Measurements from ENCODE around the gene PLEKHJ1.

Gene PLEKHJ1

DNA sequence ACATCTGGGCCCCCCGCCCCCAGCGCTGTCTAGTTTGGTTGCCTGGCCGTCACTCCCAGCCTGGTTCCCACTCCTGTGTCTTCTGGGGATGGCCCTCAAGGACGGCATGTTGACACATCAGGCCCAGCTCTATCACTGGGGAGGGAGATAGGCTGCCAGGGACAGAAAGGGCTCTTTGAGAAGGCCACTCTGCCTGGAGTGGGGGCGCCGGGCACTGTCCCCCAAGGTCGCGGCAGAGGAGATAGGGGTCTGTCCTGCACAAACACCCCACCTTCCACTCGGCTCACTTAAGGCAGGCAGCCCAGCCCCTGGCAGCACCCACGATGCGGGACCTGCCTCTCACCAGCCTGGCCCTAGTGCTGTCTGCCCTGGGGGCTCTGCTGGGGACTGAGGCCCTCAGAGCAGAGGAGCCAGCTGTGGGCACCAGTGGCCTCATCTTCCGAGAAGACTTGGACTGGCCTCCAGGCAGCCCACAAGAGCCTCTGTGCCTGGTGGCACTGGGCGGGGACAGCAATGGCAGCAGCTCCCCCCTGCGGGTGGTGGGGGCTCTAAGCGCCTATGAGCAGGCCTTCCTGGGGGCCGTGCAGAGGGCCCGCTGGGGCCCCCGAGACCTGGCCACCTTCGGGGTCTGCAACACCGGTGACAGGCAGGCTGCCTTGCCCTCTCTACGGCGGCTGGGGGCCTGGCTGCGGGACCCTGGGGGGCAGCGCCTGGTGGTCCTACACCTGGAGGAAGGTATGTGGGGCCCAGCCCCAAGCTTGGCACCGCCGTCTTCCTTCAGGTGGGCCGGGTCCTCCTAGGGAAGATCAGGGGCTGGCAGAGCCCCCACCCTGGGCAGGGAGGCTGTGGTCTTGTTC, 13.1 kb upstream of the PLEKHJ1 start, which contains the start of gene AMH:
Gene AMH (plus strand): TSS at position 314 of the 857 bp plus-strand sequence. CDS start 10 bp downstream, at position 324.
- no peak for DNase-seq (ENCODE audit: low read depth in 2 of 2)

DNA sequence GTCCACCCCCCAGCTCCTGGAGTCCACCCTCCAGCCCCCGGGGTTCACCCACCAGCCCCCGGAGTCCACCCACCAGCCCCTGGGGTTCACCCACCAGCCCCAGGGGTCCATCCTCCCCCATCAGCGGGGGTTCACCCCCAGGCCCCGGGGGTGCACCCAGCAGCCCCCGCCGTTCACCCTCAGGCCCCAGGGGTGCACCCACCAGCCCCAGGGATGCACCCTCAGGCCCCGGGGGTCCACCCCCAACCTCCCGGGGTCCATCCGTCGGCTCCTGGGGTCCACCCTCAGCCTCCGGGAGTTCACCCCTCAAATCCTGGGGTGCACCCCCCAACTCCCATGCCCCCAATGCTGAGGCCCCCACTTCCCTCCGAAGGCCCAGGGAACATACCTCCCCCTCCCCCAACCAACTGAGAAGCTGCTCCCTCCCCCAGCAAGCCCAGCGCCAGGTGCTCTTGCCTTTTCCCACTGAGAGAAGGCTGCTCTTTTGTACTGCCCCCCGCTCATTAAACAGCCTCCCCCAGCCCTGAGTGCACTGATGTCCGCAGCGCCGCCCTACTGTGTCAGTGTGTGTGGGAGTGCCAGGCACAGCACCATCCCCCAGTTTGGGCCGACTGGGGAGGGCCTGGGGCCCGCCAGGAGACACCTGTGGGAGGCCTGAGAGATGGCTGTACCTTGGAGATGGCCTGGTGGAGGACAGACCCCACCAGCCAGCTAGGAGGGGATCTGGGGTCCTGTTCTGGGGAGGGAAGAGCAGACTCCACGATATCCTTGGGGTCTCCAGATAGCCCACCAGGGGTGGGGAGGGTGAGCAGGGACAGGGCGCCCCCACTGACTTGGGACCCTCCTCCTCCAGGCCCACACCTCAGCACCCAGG, 12.2 kb upstream of the PLEKHJ1 start:
- DNase-seq (ENCODE audit: low read depth in 2 of 2), result no peak

DNA sequence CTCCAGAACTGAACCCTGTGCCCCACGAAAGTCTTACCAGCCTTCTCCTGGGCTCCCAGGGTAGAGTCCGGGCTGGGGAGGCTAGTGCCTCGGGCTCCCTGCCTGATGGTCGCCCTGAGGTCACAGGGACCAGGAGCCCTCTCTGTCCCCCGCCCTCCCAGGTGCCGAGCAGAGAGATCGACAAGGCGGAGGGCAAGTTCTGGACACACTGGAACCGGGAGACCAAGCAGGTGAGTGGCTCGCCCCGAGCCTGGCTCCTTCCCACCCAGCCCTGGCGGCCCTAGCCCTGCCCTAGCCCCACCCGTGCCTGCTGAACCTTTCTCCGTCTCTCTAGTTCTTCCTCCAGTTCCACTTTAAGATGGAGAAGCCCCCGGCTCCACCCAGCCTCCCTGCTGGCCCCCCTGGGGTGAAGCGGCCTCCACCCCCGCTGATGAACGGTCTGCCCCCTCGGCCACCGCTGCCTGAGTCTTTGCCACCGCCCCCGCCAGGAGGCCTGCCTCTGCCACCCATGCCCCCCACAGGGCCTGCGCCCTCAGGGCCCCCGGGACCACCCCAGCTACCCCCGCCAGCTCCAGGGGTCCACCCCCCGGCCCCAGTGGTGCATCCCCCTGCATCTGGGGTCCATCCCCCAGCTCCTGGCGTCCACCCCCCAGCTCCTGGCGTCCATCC, 11.4 kb upstream of the PLEKHJ1 start:
- DNase-seq (ENCODE audit: low read depth in 2 of 2), result no peak

DNA sequence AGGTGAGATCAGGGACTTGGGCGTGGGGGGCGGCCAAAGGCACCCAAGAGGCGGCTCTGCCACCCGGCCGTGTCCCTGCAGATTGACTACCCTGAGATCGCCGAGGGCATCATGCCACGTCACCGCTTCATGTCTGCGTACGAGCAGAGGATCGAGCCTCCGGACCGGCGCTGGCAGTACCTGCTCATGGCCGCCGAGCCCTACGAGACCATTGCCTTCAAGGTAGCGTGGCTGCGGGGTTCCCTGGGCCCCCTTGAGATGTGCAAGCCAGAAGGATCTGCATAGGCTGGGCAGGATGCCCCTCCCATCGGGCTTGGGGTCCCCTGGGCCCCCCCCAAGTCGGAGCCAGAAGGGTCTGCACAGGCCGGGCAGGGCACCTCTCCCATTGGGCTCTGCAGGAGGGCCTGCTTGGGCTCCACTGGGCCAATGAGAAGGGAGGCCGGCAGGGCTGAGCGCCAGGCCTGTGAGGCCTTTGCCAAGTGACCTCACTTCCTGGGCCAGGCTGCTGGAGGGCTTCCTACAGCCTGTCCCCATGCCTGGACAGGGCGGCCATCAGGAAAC, 10.8 kb upstream of the PLEKHJ1 start:
- no peak for DNase-seq (ENCODE audit: low read depth in 2 of 2)

DNA sequence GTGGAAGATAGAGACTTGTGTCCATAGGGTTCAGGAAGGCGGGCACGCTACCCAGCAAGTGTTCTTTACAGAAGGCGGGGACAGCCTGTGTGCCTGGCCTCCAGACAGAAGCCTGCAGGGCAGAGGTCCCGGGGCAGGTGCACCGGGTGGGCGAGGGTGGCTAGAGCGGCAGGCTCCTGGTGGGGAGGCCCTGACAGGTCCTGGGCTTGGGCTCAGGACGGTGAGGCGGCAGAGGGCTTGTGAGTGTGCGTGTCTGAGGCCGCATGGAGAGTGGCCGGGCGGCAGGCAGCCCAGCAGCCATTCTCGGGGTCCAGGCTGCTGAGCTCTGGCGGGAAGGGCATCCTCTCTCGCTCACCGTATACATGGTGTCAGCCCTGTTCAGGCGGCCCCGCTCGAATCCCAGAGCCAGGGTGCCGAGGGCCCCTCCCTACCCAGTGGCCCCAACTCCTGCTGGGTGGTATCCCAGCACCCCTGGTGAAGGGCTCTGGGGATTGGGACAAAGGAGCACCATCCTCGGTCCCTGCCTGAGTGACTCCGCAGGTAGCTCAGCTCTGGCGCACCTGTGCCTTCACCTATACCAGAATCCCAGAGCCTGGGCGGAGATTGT, 10.0 kb upstream of the PLEKHJ1 start:
- no peak for DNase-seq (ENCODE audit: low read depth in 2 of 2)

DNA sequence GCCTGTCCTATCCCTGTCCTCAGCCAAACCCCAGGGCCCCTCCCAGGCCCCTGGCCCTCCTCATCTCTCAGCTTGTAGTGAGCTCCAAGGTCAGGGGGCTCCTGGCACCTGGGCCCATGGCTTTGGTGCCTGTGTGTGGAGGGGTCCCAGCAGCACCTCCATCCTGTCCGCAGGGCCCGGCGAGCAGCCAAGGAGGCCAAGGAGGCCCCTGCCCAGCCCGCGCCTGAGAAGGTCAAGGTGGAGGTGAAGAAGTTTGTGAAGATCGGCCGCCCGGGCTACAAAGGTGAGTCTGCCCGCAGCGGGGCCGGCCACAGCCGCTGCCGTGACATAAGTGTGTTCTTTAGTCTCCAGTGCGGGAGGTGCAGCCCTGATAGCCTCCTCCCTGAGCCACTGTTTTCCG, 9.1 kb upstream of the PLEKHJ1 start:
- DNase-seq (ENCODE audit: low read depth in 2 of 2), result no peak

DNA sequence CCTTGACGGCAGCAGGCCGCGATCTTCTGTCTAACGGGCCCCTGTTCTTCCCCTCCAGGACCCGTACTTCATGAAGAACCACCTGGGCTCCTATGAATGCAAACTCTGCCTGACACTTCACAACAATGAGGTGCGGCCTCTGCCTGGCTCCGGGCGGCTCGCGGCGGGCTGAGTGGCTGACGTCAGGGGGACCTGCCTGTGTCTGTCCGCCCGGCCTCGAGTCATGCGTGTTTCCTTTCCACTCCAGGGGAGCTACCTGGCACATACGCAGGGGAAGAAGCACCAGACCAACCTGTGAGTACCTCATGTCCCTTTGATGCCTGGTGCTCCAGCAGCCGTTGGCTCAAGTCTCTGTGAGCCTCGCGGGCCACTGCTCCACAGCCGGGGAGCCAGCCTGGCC, 8.4 kb upstream of the PLEKHJ1 start:
- no peak for DNase-seq (ENCODE audit: low read depth in 2 of 2)

DNA sequence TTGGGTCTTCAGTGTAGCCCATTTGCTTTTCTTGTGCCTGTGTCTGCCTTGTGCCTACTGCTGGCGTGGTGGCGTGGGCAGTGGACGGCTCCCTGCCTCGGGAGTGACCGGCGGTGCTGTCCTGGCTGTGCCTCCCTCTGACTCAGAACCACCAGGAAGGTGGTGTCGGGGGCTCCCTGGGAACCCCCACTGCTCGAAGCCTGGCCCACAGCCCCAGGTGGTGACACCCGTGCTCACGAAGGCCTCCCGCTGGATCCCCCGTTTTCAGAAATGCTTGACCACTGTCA, 7.9 kb upstream of the PLEKHJ1 start:
- DNase-seq (ENCODE audit: low read depth in 2 of 2), result no peak

DNA sequence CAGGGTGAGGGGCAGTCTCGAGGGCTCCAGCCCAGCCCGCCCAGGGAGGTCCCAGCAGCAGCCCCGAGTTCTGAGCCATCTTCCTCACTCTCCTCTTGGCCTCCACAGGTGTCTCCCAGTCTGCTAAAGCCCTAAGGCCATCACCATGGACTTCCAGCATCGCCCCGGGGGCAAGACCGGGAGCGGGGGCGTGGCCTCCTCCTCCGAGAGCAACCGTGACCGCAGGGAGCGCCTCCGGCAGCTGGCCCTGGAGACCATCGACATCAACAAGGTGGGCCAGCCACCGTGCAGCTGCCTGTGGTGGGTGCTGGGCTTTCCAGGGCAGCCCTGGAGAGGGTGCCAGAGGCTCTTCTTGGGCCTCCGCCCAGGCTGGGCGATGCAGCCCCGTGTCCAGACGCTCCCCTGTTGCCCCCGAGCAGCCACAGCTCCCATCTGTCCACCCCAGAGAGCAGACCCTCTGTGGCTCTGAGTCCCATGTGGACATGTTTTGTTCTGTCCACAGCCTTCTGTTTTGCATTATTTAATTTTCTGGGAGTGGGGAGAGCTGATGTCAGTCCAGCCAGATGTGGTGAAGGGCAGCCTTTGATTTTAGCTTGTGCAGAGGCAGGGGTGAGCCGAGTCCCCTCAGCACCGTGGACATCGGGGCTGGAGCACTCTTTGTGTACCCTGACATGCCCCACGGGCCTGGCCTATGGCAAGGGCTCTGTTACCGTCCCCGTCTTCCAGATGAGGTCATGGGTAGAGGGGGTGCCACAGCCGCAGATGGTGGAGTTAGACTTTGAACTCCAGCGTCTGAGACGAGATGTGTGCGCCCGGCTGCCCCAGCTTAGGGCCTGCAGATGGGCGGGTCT, 7.4 kb upstream of the PLEKHJ1 start:
- no peak for DNase-seq (ENCODE audit: low read depth in 2 of 2)

DNA sequence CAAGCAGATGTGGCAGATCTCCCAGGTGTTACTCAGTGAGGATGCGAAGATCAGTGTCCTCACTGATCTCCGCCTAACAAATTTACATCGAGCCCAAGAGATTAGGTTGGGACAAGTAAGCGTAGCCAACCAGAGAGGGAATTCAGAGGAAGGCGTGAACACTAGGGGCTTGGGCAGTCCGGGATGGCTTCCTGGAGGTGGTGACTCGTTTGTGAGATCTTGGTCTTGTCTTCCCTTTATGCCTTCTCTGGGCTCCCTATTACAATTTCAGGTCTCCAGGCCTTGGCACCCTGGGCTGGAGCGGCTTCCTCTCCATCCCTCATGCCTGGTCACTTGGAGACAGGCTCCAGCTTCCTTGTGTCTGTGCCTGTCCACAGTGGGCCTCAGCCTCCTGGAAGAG, 6.7 kb upstream of the PLEKHJ1 start:
- DNase-seq (ENCODE audit: low read depth in 2 of 2), result no peak

DNA sequence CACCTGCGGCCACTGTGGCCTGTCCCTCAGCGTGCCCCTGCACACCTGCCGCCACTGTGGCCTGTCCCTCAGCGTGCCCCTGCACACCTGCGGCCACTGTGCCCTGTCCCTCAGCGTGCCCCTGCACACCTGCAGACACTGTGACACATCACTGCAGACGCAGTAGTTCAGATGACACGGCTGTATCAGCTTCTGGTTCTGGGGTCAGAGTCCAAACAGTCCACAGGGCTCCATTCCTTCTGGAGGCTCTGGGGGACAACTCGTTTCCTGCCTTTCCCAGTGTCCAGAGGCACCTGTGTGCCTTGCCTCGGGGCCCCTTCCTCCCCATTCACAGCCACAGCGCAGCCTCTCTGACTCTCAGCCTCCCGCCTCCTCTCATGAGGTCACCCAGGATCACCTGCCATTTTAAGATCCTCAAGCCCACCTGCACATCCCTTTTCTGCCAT, 6.0 kb upstream of the PLEKHJ1 start:
- DNase-seq (ENCODE audit: low read depth in 2 of 2), result no peak

DNA sequence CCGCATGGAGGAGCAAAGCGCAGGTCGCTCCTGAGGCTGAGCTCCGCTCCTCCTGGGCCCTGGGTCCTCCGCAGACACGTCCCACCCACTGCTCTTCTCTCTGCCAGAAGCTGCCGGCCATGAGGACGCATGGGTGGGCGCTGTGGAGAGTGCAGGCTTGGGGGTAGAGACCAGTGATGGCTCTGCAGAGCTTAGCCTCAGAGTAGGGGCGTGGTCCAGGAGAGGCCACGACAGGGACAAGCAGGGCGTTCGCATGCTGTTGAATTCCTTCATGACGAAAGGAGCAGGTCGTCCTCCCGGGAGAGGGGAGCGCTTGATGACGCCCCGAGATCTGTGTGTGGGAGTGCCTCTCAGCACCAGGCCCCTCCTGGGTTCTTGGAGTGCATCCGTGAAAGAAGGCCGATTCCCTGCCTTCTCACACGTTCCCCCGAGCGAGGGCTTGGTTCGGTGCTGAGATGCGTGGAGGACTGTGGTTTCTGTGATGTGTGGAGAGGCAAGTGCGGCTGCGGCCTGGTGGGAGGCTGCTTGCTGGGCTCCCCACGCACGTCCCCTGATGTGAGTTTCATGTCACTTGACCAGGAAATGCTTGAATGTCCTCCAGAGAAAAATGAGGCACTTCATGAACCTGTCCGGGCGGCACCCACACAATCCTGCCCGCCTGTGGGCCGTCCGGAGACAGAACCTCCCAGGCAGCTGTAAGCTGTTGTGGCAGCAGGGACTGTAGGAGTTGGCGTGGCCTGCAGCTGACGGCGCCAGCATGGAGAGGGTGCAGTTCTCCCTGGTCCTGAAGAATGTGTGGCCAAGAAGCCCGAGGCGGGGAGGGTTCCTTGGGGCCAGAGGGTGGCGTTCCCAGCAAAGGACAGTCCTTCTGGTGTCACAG, 5.0 kb upstream of the PLEKHJ1 start:
- DNase-seq (ENCODE audit: low read depth in 2 of 2), result no peak

DNA sequence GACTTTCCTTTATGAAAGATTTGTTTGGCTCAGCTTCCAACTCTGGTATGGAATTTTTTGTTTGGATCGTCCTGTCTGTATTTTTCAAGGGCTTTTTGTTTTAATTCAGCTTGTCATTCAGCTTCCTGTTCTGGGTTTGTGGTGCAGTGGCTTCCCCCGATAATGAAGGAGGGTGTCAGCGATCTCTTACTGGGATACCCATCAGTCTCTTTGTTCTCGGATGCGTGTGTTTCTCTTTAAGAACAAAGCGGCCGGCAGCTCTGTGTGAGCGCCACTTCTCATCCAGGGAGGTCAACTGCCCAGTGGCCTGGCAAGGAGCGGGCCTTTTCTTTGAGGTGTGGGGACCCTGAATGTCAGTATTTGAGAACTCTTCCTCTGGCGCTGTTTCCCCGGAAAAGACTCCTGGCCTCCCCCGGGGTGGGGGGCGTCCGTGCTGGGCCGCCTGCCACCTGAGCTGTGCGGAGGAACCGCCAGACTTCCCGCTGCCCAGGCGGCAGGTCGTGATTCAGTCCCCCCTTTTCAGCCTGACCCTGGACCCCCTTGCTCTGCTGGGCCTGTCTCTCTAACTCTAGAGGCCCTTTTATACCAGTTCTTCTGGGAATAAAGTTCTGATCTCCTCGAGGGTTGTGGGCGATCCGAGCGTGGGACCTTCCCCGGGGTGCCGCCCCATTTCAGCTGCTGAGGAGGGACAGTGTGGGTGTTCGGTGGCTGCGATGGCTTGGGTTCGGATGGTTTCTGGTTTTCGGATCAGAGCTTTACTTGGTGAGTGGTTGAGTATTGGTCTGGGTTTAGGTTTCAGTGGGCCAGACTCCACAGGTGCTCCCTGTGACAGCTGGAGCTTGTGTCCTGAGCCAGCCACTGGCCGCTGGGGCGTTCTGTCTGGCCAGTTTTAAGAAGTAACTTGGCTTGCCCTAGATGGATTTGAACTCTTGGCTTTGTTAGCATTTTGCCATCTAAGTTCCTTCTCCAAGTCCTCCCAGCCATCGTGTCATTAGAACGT, 3.9 kb upstream of the PLEKHJ1 start:
- DNase-seq (ENCODE audit: low read depth in 2 of 2), result no peak

DNA sequence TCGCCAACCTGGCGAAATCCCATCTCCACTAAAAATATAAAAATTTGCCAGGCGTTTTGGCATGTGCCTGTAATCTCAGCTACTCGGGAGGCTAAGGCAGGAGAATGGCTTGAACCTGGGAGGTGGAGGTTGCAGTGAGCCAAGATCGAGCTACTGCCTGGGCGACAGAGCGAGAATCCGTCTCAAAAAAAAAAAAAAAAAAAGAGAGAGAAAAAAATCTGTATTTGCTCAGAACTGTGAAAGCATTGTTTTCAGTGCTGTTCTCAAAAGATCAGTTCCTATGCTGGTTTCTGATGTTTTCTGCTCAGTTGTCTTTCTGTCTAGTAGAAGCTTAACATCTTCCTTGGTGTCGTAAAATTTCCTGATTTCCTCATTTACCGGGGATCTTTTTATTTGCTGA, 3.0 kb upstream of the PLEKHJ1 start:
- DNase-seq (ENCODE audit: low read depth in 2 of 2), result no peak

DNA sequence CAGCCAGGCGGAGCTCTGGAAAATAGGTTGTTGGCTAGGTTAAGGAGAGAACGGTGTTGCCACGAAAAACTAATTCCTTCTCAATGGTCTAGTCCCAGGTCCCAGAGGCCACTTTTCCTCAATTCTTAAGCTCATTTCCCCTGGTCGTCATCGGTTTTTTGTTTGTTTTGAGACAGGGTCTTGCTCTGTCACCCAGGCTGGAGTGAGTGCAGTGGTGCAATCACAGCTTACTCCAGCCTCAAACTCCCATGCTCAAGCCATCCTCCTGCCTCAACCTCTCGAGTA, 1.7 kb upstream of the PLEKHJ1 start:
- no peak for DNase-seq (ENCODE audit: low read depth in 2 of 2)

DNA sequence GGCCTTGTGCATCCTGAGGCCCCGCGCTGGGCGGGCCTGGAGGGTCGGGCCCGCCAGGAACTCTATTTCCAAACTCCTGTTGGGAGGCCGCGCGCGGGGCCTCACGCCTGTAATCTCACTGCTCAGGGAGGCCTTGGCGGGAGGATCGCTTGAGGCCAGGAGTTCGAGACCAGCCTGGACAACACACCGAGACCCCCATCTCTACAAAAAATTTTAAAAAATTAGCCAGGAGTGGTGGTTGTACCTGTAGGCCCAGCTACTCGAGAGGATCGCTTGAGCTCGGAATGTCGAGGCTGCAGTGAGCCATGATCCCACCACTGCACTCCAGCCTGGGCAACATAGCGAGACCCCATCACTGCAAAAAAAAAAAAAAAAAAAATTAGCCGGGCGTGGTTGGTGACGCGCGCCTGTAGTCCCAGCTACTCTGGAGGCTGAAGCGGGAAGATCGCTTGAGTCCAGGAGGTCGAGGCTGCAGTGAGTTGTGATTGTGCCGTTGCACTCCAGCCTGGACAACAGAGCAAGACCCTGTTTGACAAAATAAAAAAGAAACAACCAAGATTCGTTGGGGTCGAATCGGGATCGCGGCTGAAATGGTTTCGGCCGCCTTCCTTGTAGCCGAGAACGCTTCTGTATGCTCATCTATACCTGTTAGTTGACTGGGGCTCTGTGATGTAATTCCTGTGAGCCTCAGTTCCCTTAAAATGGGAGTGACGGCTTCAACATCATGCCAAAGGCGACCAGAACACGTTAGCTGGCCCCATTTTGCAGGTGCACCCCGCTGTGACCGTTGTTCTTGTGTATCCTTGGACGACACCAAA, 1.1 kb upstream of the PLEKHJ1 start:
- DNase-seq (ENCODE audit: low read depth in 2 of 2), result no peak

DNA sequence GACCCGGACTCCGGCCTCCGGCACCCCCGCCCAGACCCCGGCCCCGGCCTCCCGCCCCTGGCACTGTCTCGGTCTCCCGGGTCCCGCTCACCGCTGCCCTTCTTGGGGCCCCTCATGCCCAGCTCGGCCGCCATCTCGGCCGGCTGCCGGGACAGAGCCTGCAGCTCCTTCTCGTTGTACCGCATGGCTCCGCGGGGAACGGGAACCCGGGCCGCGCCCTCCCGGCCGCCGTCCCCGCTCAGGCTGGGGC, 140 bp downstream of the PLEKHJ1 start:
- no peak for DNase-seq (ENCODE audit: low read depth in 2 of 2)

DNA sequence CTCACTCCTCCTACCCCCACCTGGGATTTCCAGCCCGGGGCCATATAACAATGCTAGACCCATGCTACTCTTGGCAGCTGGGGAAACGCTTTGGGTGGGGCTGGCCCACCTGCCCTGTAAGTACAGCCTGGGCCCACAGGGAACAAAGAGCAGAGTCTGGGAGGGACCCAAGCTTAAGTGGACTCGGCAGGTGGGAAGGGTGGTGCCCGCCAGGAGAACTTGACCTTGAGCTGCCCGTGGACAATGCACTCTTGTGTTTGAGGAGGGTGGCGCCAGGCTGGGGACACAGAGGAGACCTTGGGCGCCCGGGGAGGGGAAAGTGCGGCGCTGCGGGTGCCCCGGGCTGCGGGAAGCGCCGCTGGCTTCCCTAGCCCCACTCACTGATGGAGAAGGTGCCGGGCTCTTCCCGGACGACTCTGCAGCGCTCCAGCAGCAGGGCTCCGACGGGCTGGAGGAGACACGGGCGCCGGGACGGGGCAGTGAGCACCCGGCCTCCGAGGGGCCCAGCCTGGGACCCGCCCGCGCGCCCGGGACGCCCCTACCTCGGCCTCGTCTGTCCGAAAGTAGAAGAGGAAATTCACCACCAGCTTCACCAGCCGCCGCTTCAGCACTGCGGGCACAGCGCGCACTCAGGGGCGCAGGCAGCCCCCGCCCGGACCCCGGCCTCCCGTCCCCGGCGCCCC, 607 bp downstream of the PLEKHJ1 start:
- no peak for DNase-seq (ENCODE audit: low read depth in 2 of 2)

Data from activated CD8-positive, alpha-beta memory T cell treated with anti-CD3 and anti-CD28 coated beads for 4 hours (primary cell).